GM21786 (cell line): ENCODE data around the gene GFM2.
"Not testable (repeated sequence)": the region's sequence is repeated elsewhere in the genome, so short reads cannot be mapped to it uniquely, and the experiment has no call there.

ENCODE experiments used
- ATAC-seq: cut with Tn5 transposase; IDR thresholded peaks from one replicate; pipeline ENCODE4 v1.9.1; 2021; ENCODE audit not compliant: unreplicated experiment

The GFM2 gene, protein sequence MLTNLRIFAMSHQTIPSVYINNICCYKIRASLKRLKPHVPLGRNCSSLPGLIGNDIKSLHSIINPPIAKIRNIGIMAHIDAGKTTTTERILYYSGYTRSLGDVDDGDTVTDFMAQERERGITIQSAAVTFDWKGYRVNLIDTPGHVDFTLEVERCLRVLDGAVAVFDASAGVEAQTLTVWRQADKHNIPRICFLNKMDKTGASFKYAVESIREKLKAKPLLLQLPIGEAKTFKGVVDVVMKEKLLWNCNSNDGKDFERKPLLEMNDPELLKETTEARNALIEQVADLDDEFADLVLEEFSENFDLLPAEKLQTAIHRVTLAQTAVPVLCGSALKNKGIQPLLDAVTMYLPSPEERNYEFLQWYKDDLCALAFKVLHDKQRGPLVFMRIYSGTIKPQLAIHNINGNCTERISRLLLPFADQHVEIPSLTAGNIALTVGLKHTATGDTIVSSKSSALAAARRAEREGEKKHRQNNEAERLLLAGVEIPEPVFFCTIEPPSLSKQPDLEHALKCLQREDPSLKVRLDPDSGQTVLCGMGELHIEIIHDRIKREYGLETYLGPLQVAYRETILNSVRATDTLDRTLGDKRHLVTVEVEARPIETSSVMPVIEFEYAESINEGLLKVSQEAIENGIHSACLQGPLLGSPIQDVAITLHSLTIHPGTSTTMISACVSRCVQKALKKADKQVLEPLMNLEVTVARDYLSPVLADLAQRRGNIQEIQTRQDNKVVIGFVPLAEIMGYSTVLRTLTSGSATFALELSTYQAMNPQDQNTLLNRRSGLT

DNA sequence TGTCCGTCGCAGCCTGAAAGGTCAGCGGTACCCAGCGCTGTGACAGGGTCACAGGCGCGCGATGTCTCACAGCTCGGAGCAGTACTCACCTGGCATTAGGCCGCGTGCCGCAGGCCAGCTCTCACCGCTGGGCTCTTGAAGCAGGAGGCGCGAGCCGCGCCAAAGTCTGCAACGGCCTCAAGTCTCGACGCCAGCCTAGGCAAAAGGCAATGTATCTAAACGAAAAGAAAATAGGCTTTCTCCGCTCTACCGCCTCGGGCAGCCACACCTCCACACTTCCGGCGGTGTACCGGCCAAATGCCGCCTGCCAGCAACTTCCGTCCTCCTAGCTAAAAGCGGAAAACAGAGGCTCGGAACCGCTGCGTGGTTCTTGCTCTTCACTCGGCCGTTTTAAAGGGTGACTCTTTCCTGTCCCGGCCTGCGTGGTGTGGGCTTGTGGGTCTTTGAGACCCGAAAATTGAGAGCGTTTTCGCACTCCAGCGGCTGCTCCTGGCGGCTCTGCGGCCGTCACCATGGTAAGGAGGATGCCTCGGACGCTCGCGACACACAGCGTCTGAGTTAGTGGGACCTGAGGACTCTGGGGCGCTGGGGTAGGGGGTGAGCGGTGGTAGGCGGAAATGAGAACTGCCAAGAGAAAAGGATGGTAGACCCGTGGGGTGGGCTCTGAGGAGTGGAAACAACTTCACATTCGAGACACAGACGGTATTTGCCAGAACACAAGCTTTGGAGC is at the start of gene GFM2, which contains the start of gene NSA2:
Gene GFM2, minus strand, starts transcription at position 269 of the 730 bp plus-strand sequence. CDS start 3,375 bp downstream, outside the sequence.
Gene NSA2, plus strand, starts transcription at position 401 of the 730 bp plus-strand sequence. Its CDS starts 112 bp downstream, at position 513.
- peak; percentile 83 for ATAC-seq

DNA sequence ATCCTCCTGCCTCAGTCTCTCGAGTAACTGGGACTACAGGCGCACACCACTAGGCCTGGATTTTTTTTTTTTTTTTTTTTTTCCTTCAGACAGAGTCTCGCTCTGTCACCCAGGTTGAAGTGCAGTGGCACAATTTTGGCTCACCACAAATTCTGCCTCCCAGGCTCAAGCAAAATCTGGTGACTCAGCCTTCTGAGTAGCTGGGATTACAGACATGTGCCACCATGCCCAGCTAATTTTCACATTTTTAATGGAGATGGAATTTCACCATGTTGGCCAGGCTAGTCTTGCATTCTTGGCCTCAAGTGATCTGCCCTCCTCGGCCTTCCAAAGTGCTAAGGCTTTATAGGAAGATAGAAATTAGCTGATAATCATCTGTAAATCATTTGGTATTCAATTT is 44.0 kb upstream of the GFM2 start:
- no peak for ATAC-seq

DNA sequence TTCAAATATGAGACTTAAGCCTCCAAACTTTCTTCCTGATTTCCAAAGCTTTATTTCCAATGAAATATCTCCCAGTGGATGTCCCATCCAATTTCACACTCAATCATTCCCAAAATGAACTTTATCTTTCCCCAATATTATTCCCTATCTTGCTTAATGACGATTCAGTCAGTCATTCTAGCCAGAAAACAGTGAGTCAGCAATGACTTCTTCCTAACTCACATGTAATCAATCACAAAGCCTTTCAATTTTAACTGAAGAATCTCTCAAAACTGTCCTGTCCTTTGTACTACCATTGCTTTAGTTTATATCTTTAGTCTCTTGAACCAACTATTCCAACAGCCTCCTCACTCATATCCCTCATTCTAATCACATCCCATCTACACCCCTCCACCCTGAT is 35.0 kb upstream of the GFM2 start:
- ATAC-seq, result no peak

DNA sequence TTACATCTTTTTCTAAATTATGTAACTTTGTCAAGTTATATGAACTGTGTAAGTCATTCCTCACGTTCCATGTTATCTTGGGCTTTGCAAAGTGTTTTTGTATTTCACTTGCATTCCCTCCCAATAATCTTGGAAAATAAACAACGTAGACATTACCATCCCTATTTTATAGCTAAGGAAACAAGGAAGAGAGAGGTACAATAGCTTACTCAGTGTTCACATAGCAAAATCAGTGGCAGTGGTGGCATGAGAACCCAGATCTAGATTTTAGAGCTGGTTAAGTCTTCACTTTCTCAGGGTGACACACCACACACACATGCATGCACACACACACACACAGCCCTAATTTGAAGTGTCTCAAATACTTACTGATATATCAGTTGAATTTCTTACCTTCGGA is 34.3 kb upstream of the GFM2 start:
- ATAC-seq, result no peak

DNA sequence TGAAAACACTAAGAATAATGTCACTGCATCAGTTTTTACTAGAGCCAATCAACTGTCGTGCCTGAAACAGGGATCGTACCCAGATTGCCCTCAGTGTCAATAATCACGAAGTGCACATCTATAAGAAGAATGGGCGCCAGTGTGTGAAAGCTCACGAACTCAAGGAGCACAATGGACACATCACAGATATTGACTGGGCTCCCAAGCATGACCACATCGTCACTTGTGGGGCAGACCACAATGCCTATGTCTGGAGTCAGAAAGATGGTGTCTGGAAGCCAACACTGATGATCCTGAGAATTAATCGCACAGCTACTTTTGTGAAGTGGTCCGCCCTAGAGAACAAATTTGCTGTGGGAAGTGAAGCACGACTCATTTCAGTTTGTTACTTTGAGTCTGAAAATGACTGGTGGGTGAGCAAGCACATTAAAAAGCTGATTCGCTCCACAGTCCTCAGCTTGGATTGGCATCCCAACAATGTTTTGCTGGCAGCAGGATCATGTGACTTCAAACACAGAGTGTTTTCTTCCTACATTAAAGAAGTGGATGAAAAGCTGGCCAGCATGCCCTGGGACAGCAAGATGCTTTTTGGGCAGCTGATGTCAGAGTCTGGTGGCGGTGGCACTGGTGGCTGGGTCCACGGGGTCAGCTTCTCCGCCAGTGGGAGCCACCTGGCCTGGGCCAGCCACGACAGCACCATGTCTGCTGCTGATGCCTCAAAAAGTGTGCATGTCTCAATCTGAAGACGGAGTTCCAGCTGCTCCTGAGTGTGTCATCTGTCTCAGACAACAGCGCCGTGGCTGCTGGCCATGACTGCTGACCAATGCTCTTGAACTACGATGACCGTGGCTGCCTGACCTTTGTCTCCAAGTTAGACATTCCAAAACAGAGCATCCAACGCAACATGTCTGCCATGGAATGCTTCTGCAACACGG is 32.3 kb upstream of the GFM2 start:
- ATAC-seq, result no peak

DNA sequence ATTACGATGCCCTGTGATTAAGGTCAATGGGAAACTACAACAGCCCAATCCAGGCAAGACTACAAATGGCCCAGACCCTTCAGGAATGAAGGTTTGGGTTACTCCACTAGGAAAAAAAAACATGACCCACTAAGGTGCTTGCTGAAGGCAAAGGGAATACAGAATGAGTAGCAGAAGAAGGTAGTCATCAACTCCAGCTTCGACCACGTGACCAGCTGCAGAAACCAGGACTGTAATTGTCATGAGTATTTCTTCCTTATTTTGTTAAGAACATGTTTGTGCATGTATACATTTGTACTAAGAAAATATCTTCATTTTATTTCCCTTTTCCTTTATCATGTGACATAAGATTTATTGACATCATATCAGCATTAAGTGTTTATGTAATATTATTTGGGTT is 24.8 kb upstream of the GFM2 start:
- not testable (repeated sequence) for ATAC-seq

DNA sequence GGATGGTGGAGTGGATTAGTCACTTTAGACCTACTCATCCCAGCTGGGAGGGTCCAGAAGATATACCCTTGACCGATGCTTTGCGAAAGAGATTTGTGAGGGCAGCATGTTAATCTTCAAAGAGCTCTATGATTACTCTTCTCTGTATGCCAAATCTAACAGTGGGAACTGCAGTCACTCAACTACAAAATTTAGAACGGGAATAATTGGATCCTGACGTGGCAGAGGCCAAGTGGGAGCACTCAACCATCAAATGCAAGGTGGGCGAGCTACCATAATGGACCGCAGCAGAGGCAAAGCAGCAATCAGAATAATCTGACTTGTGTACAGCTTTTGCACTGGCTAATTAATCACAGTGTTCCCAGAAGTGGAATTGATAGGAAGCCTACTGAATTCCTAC is 20.5 kb upstream of the GFM2 start:
- no peak for ATAC-seq

DNA sequence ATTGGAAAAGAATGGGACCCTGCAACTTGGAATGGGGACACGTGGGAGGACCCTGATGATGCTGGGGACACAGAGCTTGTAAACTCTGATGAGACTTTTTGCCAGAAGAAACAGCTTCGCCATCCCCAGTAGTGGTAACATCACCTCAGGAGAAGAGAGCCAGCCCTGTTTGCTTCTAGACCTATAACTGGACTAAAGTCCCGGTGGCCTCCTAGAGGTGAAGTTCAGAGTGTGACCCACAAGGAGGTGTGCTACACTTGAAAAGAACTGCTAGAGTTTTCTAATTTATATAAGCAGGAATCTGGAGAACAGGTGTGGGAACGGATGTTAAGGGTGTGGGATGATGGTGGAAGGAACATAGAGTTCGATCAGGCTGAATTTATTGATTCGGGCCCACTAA is 19.9 kb upstream of the GFM2 start:
- no peak for ATAC-seq

DNA sequence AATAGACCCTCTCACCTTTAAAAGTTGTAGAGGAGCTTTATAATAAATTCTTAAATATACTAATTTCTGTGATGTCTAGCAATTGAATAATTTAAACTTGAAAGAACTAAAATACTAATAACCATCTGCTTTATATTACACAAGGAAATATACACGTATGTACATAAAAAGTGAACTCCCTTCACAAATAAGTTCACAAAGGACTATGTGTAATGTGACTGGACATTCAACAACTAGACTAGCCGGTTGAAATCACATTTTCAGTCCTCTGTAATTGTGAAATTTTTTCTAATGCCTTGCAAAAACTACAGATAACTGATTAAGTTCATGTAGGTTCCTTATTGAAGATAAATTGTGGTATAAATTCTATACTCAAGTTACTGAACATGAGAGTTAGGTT is 11.7 kb upstream of the GFM2 start:
- no peak for ATAC-seq

DNA sequence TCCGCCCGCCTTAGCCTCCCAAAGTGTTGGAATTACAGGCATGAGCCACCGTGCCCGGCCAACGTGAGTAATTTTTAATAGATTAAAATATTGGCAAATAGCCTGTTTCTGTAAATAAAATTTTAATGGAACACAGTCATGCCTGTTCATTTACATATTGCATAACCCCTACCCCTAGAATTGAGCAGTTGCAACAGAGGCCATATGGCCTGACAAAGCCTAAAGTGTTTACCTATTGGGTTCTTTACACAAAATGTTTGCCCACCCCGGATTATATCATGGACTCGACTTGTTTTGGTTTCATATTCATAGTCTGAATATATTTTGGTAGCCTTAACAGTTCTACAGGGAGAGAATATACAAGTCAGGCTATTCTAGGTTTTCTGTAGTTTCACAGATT is 5.4 kb upstream of the GFM2 start:
- no peak for ATAC-seq

DNA sequence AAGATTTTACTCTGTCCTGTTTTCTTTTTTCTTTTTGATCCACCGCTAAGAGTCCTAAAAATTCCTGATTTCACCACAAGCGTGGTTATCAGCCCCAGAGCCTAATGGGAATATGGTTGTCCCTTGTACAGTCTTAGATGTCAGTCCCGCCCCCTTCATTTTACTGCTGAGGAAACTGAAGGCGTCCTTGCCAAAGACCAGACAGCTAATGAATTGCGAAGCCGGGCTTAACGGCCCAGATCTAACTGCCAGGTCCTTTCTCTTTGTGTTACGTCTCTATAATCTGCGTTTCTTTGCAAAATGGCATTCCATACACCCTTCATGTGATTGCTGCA is 629 bp upstream of the GFM2 start:
- ATAC-seq, result peak; percentile 10

DNA sequence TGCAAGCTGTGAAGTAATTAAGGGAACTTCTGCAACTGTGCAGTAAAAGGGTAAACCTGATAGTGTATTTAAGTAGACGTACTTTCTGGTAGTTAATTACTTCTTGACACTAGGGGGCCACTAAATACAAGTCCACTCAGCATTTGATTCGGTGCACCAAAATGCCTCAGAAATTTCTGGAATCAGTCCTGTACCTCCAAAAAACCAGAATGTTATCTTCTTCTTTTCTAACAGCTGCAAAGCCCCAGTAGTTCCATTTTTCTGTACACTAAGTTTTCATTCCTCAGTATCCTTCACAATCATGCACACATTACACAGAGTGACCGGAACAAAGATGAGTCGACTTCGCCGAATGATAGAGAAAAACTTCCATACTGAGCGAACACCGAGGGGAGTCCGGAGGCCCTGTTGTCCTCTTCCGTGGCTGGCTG is 484 bp downstream of the GFM2 start:
- ATAC-seq, result peak; percentile 30

DNA sequence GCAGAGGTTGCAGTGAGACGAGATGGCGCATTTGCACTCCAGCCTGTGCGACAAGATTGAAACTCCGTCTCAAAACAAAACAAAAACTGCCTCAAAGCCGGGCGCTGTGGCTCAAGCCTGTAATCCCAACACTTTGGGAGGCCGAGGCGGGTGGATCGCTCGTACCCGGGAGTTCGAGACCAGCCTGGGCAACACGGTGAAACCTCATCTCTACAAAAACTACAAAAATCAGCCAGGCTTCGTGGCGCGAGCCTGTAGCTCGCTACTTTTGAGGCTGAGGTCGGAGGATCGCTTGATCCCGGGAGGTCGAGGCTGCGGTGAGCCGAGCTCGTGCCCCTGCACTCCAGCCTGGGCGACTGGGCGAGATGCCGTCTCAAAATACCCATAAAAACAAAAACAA is 988 bp downstream of the GFM2 start:
- no peak for ATAC-seq

DNA sequence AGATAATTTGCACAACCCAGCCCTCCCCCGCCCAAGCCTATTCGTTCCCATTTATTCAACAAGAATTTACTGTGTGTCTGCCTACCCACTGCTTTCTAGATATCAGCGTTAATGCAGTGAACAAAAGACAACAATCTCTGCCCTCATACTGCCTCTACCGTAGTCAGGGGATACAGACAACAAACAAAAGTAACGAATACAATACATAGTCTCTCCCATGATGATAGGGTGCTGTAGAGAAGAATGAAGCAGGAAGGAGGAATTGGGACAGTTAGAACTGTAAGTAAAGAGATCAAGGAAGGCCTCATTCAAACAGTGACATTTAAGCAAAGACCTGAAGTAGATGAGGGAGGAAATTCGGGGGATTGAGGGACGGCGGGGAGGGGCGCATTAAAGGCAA is 1.7 kb downstream of the GFM2 start:
- ATAC-seq, result no peak

DNA sequence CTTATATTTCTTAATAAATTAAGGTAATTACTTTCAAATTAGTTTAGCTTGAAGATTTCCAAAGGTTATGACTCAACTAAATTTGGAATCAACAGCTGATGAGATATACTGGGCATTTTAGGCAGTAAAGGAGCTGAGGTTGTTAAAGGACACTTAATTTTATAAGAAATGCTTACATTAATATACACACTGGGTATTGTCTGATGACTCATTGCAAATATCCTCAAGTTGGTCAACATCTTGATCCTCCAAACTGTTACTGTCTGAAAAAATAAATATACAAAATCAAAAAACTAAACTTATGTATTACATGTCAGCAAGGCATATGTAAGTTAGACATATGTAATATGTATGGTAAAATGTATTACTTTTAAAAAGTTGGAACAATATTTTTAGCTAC is 3.4 kb downstream of the GFM2 start:
- ATAC-seq, result no peak

DNA sequence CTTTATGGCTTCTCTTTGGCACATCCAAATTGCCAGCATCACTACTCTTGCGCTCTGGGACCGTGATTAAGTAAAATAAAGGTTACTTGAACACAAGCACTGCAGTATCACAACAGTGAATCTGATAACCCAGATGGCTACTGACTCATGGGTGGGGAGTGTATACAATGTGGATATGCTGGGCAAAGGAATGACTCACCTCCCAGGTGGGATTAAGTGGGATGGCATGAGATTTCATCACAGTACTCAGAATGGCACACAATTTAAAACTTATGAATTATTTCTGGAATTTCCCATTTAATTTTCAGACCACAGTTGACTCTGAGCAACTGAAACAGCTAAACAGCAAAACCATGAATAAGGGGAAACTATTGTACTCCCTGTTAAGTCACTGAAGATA is 4.3 kb downstream of the GFM2 start:
- no peak for ATAC-seq

DNA sequence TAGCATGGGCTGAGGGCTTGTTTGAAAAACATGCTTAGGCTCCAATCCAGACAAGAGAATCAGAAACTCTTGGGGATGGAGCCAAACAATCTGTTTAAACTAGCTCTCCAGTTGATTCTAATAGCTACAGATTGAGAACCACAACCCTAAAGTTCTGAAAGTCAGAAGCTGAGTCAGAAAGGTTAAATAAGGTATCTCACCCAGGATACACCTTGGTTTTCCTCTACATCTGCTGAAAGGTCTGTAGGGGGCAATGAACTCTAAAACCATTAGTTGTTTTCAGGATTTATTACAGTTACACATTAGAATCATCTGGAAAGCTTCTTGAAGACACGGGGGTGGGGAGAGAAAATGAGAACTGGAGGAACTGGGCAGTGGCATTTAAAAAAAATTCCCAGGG is 5.7 kb downstream of the GFM2 start:
- no peak for ATAC-seq

DNA sequence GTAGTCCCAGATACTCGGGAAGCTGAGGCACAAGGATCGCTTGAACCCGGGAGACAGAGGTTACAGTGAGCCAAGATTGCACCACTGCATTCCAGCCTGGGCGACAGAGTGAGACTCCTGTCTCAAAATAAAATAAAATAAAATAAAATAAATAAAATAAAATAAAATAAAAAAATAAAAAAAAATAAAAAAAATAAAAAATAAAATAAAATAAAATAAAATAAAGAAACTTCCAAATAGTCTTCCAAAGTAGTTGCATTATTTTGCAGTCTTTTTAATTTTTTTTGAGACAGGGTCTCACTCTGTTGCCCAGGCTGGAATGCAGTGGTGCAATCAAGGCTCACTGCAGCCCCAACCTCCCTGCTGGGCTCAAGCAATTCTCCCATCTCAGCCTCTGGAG is 18.2 kb downstream of the GFM2 start:
- ATAC-seq, result not testable (repeated sequence)

DNA sequence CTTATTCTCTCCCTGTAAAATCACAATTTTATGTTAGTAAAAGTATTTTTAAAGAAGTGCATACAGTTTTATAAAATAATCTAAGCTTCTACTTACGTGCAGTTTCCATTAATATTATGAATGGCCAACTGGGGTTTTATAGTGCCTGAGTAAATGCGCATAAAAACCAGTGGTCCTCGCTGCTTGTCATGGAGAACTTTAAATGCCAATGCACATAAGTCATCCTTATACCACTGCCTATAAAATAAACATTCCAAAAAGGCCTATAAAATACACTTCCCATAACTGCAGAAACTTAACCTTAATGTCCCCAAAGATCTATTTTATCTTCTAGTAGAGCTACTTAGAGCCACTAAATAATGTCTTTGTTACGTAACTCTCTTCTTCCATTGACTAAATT is 28.5 kb downstream of the GFM2 start:
- ATAC-seq, result no peak

DNA sequence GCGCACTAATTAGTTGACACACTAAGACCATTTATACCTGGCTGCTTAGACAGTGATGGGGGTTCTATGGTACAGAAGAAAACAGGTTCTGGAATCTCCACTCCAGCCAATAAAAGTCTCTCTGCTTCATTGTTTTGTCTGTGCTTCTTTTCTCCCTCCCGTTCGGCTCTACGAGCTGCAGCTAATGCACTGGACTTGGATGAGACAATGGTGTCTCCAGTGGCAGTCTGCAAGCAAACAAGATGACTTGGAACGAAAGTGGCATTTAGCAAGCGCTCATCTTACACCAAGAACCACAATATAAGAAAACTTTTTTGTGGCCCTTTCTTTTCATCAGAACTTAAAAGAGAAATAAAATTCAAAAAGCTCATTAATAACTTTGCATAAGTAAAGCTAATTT is 30.2 kb downstream of the GFM2 start:
- ATAC-seq, result no peak

DNA sequence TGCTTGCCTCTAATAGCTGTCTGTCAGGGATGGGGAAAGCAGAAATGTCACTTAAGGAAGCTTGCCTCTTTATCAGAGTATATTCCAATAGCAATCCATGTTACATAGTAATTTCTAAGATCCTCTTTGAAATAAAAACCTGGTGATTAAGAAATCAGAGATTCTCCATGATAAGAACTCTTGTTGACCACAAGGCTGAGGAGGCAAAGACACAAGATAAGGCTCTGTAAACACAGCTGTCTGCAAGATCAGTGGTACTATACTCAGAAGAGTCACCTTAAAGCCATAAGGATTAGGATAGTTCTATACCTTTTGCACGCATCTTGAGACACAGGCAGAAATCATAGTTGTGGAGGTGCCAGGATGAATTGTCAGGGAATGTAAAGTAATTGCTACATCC is 41.6 kb downstream of the GFM2 start:
- no peak for ATAC-seq
